Measurements from ENCODE around the gene PMPCA.

GRCh38 chr9:136447173-136447778 lies 36.8 kb downstream of the PMPCA start:
- TF ChIP-seq GABPA (IDR thresholded peaks at IDR 0.05; ENCODE audit: borderline replicate concordance, insufficient read depth, low read length) (no peak), EZH2 (IDR thresholded peaks at IDR 0.05; ENCODE audit: low read depth, low read length, severe bottlenecking) (no peak), CTCF (IDR thresholded peaks at IDR 0.05; ENCODE audit: control extremely low read depth in 1 of 3, insufficient read depth in 1 of 3, low read depth in 1 of 3, low read length in 3 of 3) (no peak), RXRA (IDR thresholded peaks at IDR 0.05; ENCODE audit: insufficient read depth, low read depth, low read length) (no peak), RFX5 (IDR thresholded peaks at IDR 0.05; ENCODE audit: borderline replicate concordance, low read depth, low read length) (no peak)

All from H1 (cell line).